GM21723 (cell line): ENCODE results near the gene SLC16A2.
"Not testable (repeated sequence)": the region's sequence is repeated elsewhere in the genome, so short reads cannot be mapped to it uniquely, and the experiment has no call there.

Source experiments
- ATAC-seq: cut with Tn5 transposase; IDR thresholded peaks from one replicate; pipeline ENCODE4 v1.9.1; 2021; ENCODE audit warnings: mild to moderate bottlenecking, moderate library complexity; ENCODE audit not compliant: unreplicated experiment

The SLC16A2 gene

GRCh38 chrX:74505437-74505836 is 84.1 kb downstream of the SLC16A2 start:
- no peak for ATAC-seq

- peak; percentile 87 for ATAC-seq
Measured at GRCh38 chrX:74506317-74507115, 85.2 kb downstream of the SLC16A2 start.

GRCh38 chrX:74507191-74507590 is 85.9 kb downstream of the SLC16A2 start:
- no peak for ATAC-seq

- ATAC-seq, result peak; percentile 2
Measured at GRCh38 chrX:74509989-74510388, 88.7 kb downstream of the SLC16A2 start.

- peak; percentile 60 for ATAC-seq
Measured at GRCh38 chrX:74510401-74510800, 89.1 kb downstream of the SLC16A2 start.

- ATAC-seq, result no peak
Measured at GRCh38 chrX:74511704-74512103, 90.4 kb downstream of the SLC16A2 start.

- no peak for ATAC-seq
Measured at GRCh38 chrX:74514384-74514783, 93.1 kb downstream of the SLC16A2 start.

GRCh38 chrX:74515356-74515755 is 94.1 kb downstream of the SLC16A2 start:
- no peak for ATAC-seq

- ATAC-seq, result not testable (repeated sequence)
Measured at GRCh38 chrX:74516013-74516412, 94.7 kb downstream of the SLC16A2 start.

- ATAC-seq, result no peak
Measured at GRCh38 chrX:74519870-74520269, 98.6 kb downstream of the SLC16A2 start.

- no peak for ATAC-seq
Measured at GRCh38 chrX:74520291-74520690, 99.0 kb downstream of the SLC16A2 start.

- ATAC-seq, result no peak
Measured at GRCh38 chrX:74520896-74521295, 99.6 kb downstream of the SLC16A2 start.

- no peak for ATAC-seq
Measured at GRCh38 chrX:74521961-74522751, 100.9 kb downstream of the SLC16A2 start.

GRCh38 chrX:74523224-74523623 is 101.9 kb downstream of the SLC16A2 start:
- ATAC-seq, result no peak

GRCh38 chrX:74523870-74524735 is 102.8 kb downstream of the SLC16A2 start:
- no peak for ATAC-seq

GRCh38 chrX:74525116-74525515 is 103.8 kb downstream of the SLC16A2 start:
- no peak for ATAC-seq

- no peak for ATAC-seq
Measured at GRCh38 chrX:74526764-74527163, 105.5 kb downstream of the SLC16A2 start.

GRCh38 chrX:74527350-74527749 is 106.1 kb downstream of the SLC16A2 start:
- ATAC-seq, result no peak

GRCh38 chrX:74529311-74529710 is 108.0 kb downstream of the SLC16A2 start:
- no peak for ATAC-seq

- ATAC-seq, result no peak
Measured at GRCh38 chrX:74531081-74531480, 109.8 kb downstream of the SLC16A2 start.

GRCh38 chrX:74534569-74535038 is 113.3 kb downstream of the SLC16A2 start:
- ATAC-seq, result no peak
